ENCODE results near the gene PRR22. TPM values are rescaled to one million over a fixed set of nuclear protein-coding genes. Genes with fewer than 3 reads are reported as not detected.

Gene PRR22
- total and polyA plus RNA-seq, 2 donors (not counting 1 experiment from before 2014, with no cell fraction given) = 3.4 to 5.6 TPM

GRCh38 chr19:5808120-5808816, 23.7 kb upstream of the PRR22 start:
- Mint-ChIP-seq H3K4me1 (peaks cover 14% of the 10 kb centered on the region), H3K27ac (no peak overlapping the region), H3K9me3 (ENCODE audit: insufficient read depth) (no peaks in the 10 kb centered on the region), H3K4me3 (no peak overlapping the region), H3K27me3 (peaks cover 5% of the 10 kb centered on the region)
- H2AFZ ChIP-seq (ENCODE audit: insufficient read depth, low read depth, low read length, poor library complexity, severe bottlenecking) = no peak overlapping the region
- peaks cover 0 to 25% (median 0%) of the 10 kb centered on the region in 3 donors for H3K9me3 ChIP-seq (ENCODE audit: control extremely low read depth in 1 of 3, control insufficient read depth in 2 of 3, insufficient read depth in 1 of 3, low read length in 2 of 3)
- H4K20me1 ChIP-seq (ENCODE audit: control insufficient read depth, insufficient read depth, low read length, poor library complexity, severe bottlenecking) = no peaks in the 10 kb centered on the region
- no peak overlapping the region for H3K9ac ChIP-seq (ENCODE audit: low read length)
- WGBS (ENCODE audit: insufficient coverage) = 77% methylated on average over 19 of the region's 21 CpGs
- no peak overlapping the region for H3K4me3 ChIP-seq (ENCODE audit: control extremely low read depth in 1 of 5, extremely low read depth in 1 of 5, insufficient read depth in 1 of 5, low read depth in 2 of 5, low read length in 4 of 5)
- no peaks in the 10 kb centered on the region for H3K79me2 ChIP-seq (ENCODE audit: control insufficient read depth, insufficient read depth, low read length)
- no peak overlapping the region for H3K4me2 ChIP-seq (replicated peaks; ENCODE audit: low read depth, low read length, poor library complexity, severe bottlenecking)
- POLR2A ChIA-PET = interaction anchor here (0.6 to 0.7 kb wide), 3 partner anchors 17 to 1068 kb away, joined by 3 to 5 read pairs (median 3); partner anchors contain the start of gene DUS3L
- H3K27me3 ChIP-seq (replicated peaks in 1 of 4; ENCODE audit: control extremely low read depth in 1 of 4, control insufficient read depth in 3 of 4, insufficient read depth in 4 of 4, low read length in 3 of 4) = peaks cover 0 to 22% (median 10%) of the 10 kb centered on the region in 4 experiments
- no peak overlapping the region for H3K27ac ChIP-seq (ENCODE audit: low read length in 2 of 2)
- TF ChIP-seq, protein P1, sequence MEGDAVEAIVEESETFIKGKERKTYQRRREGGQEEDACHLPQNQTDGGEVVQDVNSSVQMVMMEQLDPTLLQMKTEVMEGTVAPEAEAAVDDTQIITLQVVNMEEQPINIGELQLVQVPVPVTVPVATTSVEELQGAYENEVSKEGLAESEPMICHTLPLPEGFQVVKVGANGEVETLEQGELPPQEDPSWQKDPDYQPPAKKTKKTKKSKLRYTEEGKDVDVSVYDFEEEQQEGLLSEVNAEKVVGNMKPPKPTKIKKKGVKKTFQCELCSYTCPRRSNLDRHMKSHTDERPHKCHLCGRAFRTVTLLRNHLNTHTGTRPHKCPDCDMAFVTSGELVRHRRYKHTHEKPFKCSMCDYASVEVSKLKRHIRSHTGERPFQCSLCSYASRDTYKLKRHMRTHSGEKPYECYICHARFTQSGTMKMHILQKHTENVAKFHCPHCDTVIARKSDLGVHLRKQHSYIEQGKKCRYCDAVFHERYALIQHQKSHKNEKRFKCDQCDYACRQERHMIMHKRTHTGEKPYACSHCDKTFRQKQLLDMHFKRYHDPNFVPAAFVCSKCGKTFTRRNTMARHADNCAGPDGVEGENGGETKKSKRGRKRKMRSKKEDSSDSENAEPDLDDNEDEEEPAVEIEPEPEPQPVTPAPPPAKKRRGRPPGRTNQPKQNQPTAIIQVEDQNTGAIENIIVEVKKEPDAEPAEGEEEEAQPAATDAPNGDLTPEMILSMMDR (IDR thresholded peaks at IDR 0.05) = no peak
- H3K4me1 ChIP-seq (ENCODE audit: control insufficient read depth in 2 of 2, insufficient read depth in 2 of 2, low read length in 2 of 2) = peaks cover 15 to 21% of the 10 kb centered on the region in 2 donors
- ATAC-seq (ENCODE audit: low read depth) (no peak), DNase-seq (no peak)
- intact Hi-C loops (cut with micrococcal nuclease) = loop anchor here (5.0 kb wide), 1 partner anchor 99 kb away; no protein-coding TSS in a partner anchor
- CTCF ChIA-PET = interaction anchor here (2.0 kb wide), 1 partner anchor 14 kb away, joined by 6 read pairs; no protein-coding TSS in a partner anchor
- no peaks in the 10 kb centered on the region for H3K36me3 ChIP-seq (replicated peaks in 1 of 2; ENCODE audit: control extremely low read depth in 1 of 2, control insufficient read depth in 1 of 2, extremely low read depth in 1 of 2, insufficient read depth in 2 of 2, low read length in 1 of 2)

GRCh38 chr19:5806905-5807304, 22.4 kb upstream of the PRR22 start:
- peak overlapping the region; percentile 1 for H3K4me3 Mint-ChIP-seq
- no peak for DNase-seq
- Histone ChIP-seq H3K27me3 (replicated peaks in 1 of 4; ENCODE audit: control extremely low read depth in 1 of 4, control insufficient read depth in 3 of 4, insufficient read depth in 4 of 4, low read length in 3 of 4) (peaks cover 0 to 36% (median 15%) of the 10 kb centered on the region in 4 experiments), H3K36me3 (replicated peaks in 1 of 2; ENCODE audit: control extremely low read depth in 1 of 2, control insufficient read depth in 1 of 2, extremely low read depth in 1 of 2, insufficient read depth in 2 of 2, low read length in 1 of 2) (no peaks in the 10 kb centered on the region), H3K79me2 (ENCODE audit: control insufficient read depth, insufficient read depth, low read length) (no peaks in the 10 kb centered on the region), H3K9me3 (ENCODE audit: control extremely low read depth in 1 of 3, control insufficient read depth in 2 of 3, insufficient read depth in 1 of 3, low read length in 2 of 3) (peaks cover 0 to 29% (median 0%) of the 10 kb centered on the region in 3 donors), H3K4me1 (ENCODE audit: control insufficient read depth in 2 of 2, insufficient read depth in 2 of 2, low read length in 2 of 2) (peaks cover 18 to 27% of the 10 kb centered on the region in 2 donors), H3K27ac (ENCODE audit: low read length in 2 of 2) (no peak overlapping the region), H2AFZ (ENCODE audit: insufficient read depth, low read depth, low read length, poor library complexity, severe bottlenecking) (no peak overlapping the region), H3K9ac (ENCODE audit: low read length) (no peak overlapping the region), H3K4me3 (ENCODE audit: control extremely low read depth in 1 of 5, extremely low read depth in 1 of 5, insufficient read depth in 1 of 5, low read depth in 2 of 5, low read length in 4 of 5) (no peak overlapping the region), H3K4me2 (replicated peaks; ENCODE audit: low read depth, low read length, poor library complexity, severe bottlenecking) (no peak overlapping the region), H4K20me1 (ENCODE audit: control insufficient read depth, insufficient read depth, low read length, poor library complexity, severe bottlenecking) (no peaks in the 10 kb centered on the region)
- intact Hi-C loops (cut with micrococcal nuclease) = loop anchor here (5.0 kb wide), 1 partner anchor 100 kb away; no protein-coding TSS in a partner anchor
- H3K27me3 Mint-ChIP-seq = peaks cover 14% of the 10 kb centered on the region
- peaks cover 21% of the 10 kb centered on the region for H3K4me1 Mint-ChIP-seq
- CTCF ChIA-PET = interaction anchor here (1.0 to 1.1 kb wide), 2 partner anchors 215 to 216 kb away, joined by 3 to 4 read pairs; no protein-coding TSS in a partner anchor
- POLR2A ChIA-PET = no interaction called here
- TF ChIP-seq, protein P1 (IDR thresholded peaks at IDR 0.05) = no peak
- no peak for TF ChIP-seq EZH2 (IDR thresholded peaks at IDR 0.05; ENCODE audit: borderline replicate concordance, insufficient read depth, low read depth, low read length, poor library complexity, severe bottlenecking)
- ATAC-seq (ENCODE audit: low read depth) = no peak
- H3K9me3 Mint-ChIP-seq (ENCODE audit: insufficient read depth) = no peaks in the 10 kb centered on the region
- WGBS (ENCODE audit: insufficient coverage) = 96% methylated on average over 5 of the region's 5 CpGs
- H3K27ac Mint-ChIP-seq = no peak overlapping the region
